Activated CD8-positive, alpha-beta T cell treated with anti-CD3 and anti-CD28 coated beads for 36 hours (primary cell): ENCODE results near the gene SARS1. TPM values are rescaled to one million over a fixed set of nuclear protein-coding genes. Genes with fewer than 3 reads are reported as not detected.

Experiments used
- ATAC-seq: fragments of 200-7000 bp; cut with Tn5 transposase; one replicate; pipeline ENCODE4 v1.10.0; 2021; ENCODE audit warnings: mild to moderate bottlenecking, moderate library complexity
- CTCF ChIA-PET: fragments of 350-600 bp; sonication (Branson Sonifier 250); formaldehyde crosslinking; loops from one replicate; lab custom pipeline; 2021; ENCODE audit warnings: antibody characterized with exemption; lab: Charles Lee
- POLR2A ChIA-PET: fragments of 350-600 bp; sonication (Branson Sonifier 250); formaldehyde crosslinking; loops from one replicate; lab custom pipeline; 2021; ENCODE audit warnings: antibody characterized with exemption; lab: Charles Lee
- DNase-seq: peaks from one replicate; pipeline ENCODE4 v3.0.0-alpha.2; 2020
- H3K27ac Mint-ChIP-seq: one replicate; pipeline ENCODE4 v1.8.0; 2021; ENCODE audit warnings: mild to moderate bottlenecking, mixed read lengths
- H3K27me3 Mint-ChIP-seq: one replicate; pipeline ENCODE4 v1.8.0; 2021; ENCODE audit warnings: mixed read lengths
- H3K36me3 Mint-ChIP-seq: one replicate; pipeline ENCODE4 v1.8.0; 2021; ENCODE audit warnings: low read depth, mixed read lengths
- H3K4me1 Mint-ChIP-seq: one replicate; pipeline ENCODE4 v1.8.0; 2021; ENCODE audit warnings: low read depth, mixed read lengths
- H3K4me3 Mint-ChIP-seq: one replicate; pipeline ENCODE4 v1.8.0; 2021; ENCODE audit warnings: mild to moderate bottlenecking, moderate library complexity, mixed read lengths
- H3K9me3 Mint-ChIP-seq: one replicate; pipeline ENCODE4 v1.8.0; 2021; ENCODE audit warnings: mixed read lengths
- CTCF ChIP-seq: fragments of 200-600 bp; IDR thresholded peaks from one replicate; pipeline ENCODE4 v1.8.0; 2022; ENCODE audit warnings: antibody characterized with exemption, mild to moderate bottlenecking
- intact Hi-C: fragments of 100-400 bp; cut with micrococcal nuclease; formaldehyde crosslinking; loops from one replicate; pipeline ENCODE4 v1.10.0; 2022
- total RNA-seq, 2 experiments: library from RNA; stranded (reverse); gene quantifications; one replicate each; pipeline ENCODE4 v1.2.3, GENCODE V29; 2021

SARS1 gene
- total RNA-seq, 2 experiments from 2014 or later = 226 to 228 TPM

- Mint-ChIP-seq H3K36me3 (peaks cover 57% of the 10 kb centered on the region), H3K27ac (no peak overlapping the region), H3K9me3 (no peaks in the 10 kb centered on the region), H3K4me1 (peaks cover 36% of the 10 kb centered on the region), H3K27me3 (no peaks in the 10 kb centered on the region), H3K4me3 (no peak overlapping the region)
- ChIA-PET POLR2A (interaction anchor here (1.2 to 3.9 kb wide), 2 partner anchors 11 to 83 kb away, joined by 3 to 28 read pairs; partner anchors contain the start of gene SARS1), CTCF (interaction anchor here (0.9 to 1.9 kb wide), 8 partner anchors 12 to 307 kb away, joined by 3 to 5 read pairs (median 4); no protein-coding TSS in a partner anchor)
- intact Hi-C loops = no loop called here
- DNase-seq = no peak
- TF ChIP-seq CTCF = no peak
- ATAC-seq = no peak
These were observed 11.6 kb downstream of the SARS1 start for GRCh38 chr1:109225308-109225707.

GRCh38 chr1:109225711-109226445, 12.2 kb downstream of the SARS1 start:
- POLR2A ChIA-PET = interaction anchor here (0.6 to 3.9 kb wide), 4 partner anchors 11 to 84 kb away, joined by 3 to 28 read pairs (median 4); partner anchors contain the start of gene SARS1

GRCh38 chr1:109228167-109228566, 14.4 kb downstream of the SARS1 start:
- H3K4me3 Mint-ChIP-seq = no peak overlapping the region
- H3K36me3 Mint-ChIP-seq = peaks cover 60% of the 10 kb centered on the region
- ChIA-PET CTCF (interaction anchor here (0.7 to 0.9 kb wide), 2 partner anchors 10 to 11 kb away, joined by 3 read pairs; no protein-coding TSS in a partner anchor), POLR2A (interaction anchor here (0.6 kb wide), 1 partner anchor 32 kb away, joined by 3 read pairs; no protein-coding TSS in a partner anchor)
- H3K27me3 Mint-ChIP-seq = no peaks in the 10 kb centered on the region
- intact Hi-C loops = no loop called here
- TF ChIP-seq CTCF = no peak
- no peak for ATAC-seq
- no peak overlapping the region for H3K27ac Mint-ChIP-seq
- H3K4me1 Mint-ChIP-seq = peaks cover 20% of the 10 kb centered on the region
- H3K9me3 Mint-ChIP-seq = no peaks in the 10 kb centered on the region
- no peak for DNase-seq

More at GRCh38 chr1:109225711-109226445, 12.2 kb downstream of the SARS1 start:
- TF ChIP-seq CTCF = no peak
- intact Hi-C loops = no loop called here
- no peak for DNase-seq
- Mint-ChIP-seq H3K27ac (no peak overlapping the region), H3K4me1 (peaks cover 33% of the 10 kb centered on the region), H3K9me3 (no peaks in the 10 kb centered on the region), H3K27me3 (no peaks in the 10 kb centered on the region), H3K36me3 (peaks cover 57% of the 10 kb centered on the region), H3K4me3 (no peak overlapping the region)
- ATAC-seq = no peak
- CTCF ChIA-PET = interaction anchor here (0.7 to 1.9 kb wide), 7 partner anchors 11 to 212 kb away, joined by 3 to 5 read pairs (median 4); no protein-coding TSS in a partner anchor

- TF ChIP-seq CTCF = no peak
- no peak overlapping the region for H3K4me3 Mint-ChIP-seq
- CTCF ChIA-PET = no interaction called here
- no peak for DNase-seq
- no peaks in the 10 kb centered on the region for H3K9me3 Mint-ChIP-seq
- POLR2A ChIA-PET = no interaction called here
- no peak for ATAC-seq
- no peak overlapping the region for H3K27ac Mint-ChIP-seq
- peaks cover 61% of the 10 kb centered on the region for H3K36me3 Mint-ChIP-seq
- peaks cover 13% of the 10 kb centered on the region for H3K4me1 Mint-ChIP-seq
- intact Hi-C loops = no loop called here
- H3K27me3 Mint-ChIP-seq = no peaks in the 10 kb centered on the region
These were observed 15.9 kb downstream of the SARS1 start for GRCh38 chr1:109229531-109230127.
